ENCODE measurements around the gene ELP6.

The ELP6 gene

DNA sequence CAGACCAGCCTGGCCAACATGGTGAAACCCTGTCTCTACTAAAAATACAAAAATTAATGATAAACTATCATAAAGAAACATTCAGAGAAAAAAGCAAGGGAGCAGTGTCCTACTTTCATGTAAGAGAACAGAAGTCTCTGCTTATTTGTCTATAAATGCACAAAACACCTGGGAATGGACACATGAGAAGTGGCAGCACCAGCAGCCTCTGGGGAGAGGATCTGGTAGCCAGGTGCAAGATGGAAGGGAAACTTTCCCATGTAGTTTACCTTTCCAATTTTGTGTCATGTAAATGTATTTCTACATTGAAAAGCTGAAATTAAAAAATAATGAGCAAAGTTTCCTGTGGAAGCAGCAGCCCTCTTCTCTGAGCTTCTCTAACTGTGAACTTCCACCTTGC is 56.5 kb downstream of the ELP6 start:
- DNase-seq: no peak

DNA sequence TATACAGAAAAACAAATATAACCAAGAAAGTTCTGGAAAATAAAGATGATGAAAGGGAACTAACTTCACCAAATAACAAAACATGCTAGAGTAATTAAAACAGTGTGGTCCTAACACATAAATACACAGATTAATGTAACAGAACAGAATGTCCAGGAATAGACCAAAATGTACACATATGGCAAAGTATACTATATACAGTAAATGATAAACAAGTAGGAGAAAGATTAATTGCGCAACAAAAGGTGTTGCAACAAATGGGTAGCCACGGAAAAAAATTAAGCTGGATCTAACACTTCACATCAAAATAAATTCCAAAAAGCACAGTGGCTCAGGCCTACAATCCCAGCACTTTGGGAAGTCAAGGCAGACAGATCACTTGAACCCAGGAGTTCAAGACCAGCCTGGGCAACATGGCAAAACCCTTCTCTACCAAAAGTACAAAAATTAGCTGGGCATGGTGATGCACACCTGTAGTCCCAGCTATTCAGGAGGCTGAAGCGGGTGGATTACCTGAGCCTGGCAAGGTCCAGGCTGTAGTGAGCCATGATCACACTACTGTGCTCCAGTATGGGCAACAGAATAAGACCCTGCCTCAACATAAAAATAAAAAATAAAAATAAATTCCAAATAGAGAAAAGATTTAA is 57.6 kb downstream of the ELP6 start:
- DNase-seq: no peak

DNA sequence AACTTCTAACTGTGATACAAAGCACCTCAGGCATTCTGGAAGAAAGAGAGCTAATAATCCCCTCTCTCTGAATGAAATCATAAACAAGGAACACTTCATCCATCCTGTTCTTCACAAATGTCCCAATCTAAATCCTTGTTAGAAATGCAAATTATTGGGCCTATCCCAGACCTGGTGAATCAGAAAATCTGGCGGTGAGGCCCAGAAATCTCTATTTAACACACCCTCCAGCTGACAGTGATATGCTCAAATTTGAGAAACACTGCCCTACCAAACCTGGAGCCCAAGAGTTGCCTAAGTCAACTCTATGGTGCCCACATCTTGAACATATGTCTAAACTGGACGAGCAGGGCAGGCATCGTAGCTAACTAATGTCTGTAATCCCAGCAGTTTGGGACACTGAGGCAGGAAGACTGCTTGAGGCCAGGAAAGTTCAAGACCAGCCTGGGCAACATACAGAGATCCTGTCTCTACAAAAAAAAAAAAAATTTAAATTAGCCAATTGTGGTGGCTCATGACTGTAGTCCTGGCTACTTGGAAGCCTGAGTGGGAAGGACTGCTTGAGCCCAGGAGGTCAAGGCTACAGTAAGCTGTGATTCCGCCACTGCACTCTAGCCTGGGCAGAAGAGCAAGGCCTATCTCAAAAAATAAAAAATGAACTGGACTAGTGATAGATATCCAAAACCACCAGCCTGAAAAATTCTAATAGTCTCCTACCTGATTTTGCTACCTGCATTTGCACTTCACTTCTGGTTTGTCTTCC is 60.9 kb downstream of the ELP6 start:
- no peak for DNase-seq
